Dedifferentiated amniotic fluid mesenchymal stem cell (primary cell): ENCODE measurements around the gene USP37.
A peak's percentile ranks its signal among the peaks of the same experiment; 100 is the strongest.

Source experiments
- DNase-seq: peaks from one replicate; pipeline ENCODE4 v3.0.0-alpha.2; 2016; ENCODE audit errors: extremely low spot score

USP37 gene

DNA sequence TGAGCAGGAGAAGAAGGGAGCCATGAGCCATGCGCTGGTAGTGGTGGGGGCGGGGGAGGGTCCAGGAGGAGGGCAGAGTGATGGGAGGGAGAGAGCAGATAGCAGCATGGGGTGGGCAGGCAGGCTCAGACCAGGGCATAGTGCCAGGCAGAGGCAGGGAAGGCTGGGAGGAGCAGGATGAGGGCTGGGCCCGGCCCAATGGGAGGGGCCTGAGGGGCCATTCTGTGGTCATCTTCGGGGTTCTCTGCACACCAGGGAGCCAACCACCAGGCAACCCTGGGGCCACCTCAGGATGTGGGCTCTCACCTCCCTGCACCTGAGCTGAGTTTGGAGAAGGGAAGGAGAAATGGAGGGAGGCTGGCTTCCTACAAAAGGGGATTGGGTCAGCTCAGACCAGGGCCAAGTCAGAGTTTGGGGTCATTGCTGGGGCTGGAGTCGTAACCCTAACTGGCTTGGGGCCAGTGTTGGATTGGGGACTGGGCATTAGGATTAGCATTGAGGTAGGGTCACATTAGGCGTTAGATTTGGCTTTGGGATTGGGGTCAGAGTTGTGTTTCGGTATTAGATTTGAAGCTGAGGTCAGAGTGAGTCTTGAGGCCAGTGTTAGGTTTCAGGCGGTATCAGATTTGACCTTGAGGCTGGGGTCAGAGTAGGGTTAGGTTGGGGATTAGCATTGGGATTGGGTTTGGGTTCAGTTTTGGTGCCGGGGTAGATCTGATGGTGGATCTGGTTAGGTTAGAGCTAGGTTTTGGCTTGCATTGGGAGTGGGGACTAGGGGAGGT, 138.0 kb downstream of the USP37 start:
- no peak for DNase-seq

- DNase-seq, result no peak
Observed at GRCh38 chr2:218428846-218429558, 139.1 kb downstream of the USP37 start.

GRCh38 chr2:218427741-218428140, 140.4 kb downstream of the USP37 start:
- DNase-seq, result no peak

DNA sequence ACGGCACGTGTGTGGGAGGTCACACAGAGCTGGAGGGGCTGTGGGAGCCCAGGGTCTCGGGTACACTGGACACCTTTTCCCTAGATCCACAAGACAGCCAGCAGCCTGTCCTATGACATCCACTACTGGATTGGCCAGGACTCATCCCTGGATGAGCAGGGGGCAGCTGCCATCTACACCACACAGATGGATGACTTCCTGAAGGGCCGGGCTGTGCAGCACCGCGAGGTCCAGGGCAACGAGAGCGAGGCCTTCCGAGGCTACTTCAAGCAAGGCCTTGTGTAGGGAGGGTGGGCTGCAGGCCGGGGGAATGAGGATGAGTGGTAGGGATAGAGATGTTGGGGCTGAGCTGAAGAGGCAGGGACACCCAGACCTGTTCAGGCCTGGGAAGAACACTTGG, 142.6 kb downstream of the USP37 start:
- no peak for DNase-seq

- no peak for DNase-seq
Observed at GRCh38 chr2:218423584-218423983, 144.6 kb downstream of the USP37 start.

DNA sequence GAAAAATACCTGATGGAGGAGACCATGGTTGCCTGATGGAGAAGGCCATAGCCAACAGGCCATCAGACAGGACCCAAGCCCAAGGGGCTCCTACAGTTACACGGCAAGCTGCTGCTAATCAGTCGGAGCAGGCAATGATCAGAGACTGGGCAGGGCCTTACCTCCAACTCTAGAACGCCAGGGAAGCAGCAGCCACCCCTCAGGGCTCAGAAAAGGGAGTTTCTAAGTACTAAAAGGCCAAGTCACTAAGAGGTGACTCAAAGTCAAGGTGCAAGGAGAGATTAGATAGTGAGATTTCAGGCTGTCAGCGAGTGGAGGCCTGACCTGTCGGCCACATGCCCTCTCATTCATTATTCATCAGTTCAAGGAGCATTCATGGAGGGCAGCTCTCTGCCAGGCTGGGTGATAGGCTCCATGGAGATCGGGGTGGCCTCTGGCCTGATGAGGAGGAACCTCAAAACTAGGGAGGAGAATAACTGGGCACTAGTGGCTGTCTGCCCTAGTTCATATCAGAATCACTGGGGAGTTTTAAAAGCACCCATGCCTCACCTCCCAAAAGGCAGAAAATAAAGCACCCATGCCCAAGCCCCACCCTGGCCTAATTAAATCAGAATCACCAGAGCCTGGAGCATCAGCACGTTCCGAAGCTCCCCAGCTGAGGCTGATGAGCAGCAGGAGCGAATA, 145.6 kb downstream of the USP37 start:
- DNase-seq, result no peak

DNA sequence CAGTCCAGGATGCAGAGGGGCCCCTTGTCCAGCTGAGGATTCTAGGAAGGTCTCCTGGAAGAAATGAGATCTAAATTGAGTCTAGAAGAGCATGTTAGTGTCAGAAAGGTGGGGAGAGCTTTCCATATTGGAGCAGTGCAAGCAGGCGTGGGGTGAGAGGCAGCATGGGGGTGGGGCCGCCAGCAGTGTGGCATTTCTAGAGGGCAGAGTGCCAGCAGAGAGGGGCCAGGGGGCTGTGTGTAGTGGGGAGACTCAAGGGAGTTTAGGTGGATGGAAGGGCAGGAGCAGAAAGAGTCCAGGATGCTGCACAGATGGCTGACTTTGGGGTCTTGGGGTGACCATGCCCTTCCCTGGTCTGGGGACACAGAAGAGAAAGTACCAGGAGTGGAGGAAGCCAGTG, 147.1 kb downstream of the USP37 start:
- no peak for DNase-seq

DNA sequence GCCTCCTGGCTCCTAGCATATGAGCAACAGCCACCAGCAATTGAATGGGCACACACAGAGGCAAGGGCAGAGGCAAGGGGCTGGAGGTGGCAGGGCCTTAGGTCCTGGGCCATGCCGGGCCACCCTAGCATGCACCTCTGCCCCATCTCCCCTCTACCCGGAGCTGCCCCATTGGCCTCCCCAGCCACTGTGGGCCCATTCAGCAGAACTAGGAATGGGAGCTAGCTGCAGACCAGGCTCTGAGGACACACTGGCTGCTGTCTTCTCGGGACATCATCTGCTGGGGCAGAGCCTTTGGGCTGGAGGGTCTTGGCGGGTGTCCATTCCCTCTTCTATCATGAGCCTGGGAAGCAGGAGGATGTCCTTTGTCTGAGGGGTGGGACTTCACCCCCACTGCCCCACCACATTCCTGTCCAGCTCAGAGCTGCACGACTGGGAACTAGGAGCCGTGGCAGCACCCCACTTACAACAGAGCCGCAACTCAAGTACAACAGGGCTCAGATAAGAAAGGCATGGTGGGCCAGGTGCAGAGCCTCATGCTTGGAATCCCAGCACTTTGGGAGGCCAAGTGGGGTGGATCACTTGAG, 148.4 kb downstream of the USP37 start:
- DNase-seq, result no peak

DNA sequence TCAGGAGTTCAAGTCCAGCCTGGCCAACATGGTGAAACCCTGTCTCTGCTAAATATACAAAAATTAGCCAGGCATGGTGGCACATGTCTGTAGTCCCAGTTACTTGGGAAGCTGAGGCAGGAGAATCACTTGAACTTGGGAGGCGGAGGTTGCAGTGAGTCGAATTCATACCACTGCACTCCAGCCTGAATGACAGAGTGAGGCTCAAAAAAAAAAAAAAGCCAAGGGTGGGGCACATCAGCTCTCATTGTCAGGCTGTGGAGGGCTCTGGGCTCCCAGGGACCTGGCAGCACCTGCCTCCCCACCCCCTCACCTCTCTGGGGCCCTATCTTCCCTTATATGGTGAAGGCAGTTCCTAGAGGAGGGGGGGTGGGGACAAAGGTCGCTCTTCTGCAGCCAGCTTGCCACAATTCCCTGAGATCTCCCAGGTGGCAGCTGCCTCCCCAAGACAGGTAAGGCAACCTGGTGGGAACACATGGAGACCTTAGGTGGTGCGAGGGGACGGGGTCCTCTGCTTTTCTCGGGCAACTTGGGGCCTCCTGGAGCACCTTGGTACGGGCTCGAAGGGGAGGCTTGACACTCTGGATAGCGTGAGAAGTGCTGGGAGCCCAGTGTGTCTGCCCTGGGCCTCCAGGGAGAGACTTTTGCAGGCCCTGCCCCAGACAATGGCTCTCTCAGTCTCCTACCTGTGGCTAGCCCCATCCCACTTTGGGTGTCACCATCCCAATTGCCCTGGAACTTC, 149.3 kb downstream of the USP37 start, which contains the start of gene VIL1:
TSS of gene VIL1 (plus strand) at position 407 of the 742 bp plus-strand sequence. CDS start 4,656 bp downstream, outside the sequence.
- DNase-seq, result no peak

- DNase-seq, result no peak
Observed at GRCh38 chr2:218418321-218418716, 149.8 kb downstream of the USP37 start.

- no peak for DNase-seq
Observed at GRCh38 chr2:218407717-218408116, 160.4 kb downstream of the USP37 start.

DNA sequence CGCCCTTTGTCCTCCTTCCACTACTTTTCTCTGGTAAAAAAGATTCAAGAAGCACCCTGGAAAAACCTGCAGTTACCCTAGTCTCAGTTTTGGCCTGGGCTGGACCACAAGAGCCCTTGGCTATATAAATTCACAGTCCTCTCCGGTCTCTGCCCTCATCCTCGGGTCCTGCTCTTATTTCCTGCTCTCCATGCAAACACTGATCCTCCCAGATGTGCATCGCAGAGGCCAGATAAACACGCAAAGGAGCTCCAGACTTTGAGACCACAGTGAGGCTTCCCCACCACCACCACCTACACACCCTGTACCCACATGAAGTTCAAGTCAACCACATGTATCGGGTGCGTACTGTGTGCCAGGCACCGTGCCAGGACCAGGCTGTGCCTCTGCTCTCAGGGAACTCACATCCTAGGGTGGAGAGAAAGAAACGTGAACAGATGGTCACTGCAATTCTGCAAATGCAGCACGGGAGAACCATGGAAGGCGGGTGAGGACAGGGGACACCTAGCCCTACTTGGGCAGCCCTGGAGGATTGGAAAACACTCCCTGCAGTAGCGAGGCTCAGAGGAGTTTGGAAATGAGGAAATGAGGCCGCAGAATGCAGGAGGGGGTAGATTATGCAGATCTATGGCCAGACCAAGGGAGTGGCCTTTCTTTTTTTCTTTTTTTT, 161.1 kb downstream of the USP37 start:
- peak; percentile 33 for DNase-seq

- DNase-seq, result peak; percentile 93
Observed at GRCh38 chr2:218406209-218406948, 161.8 kb downstream of the USP37 start.

DNA sequence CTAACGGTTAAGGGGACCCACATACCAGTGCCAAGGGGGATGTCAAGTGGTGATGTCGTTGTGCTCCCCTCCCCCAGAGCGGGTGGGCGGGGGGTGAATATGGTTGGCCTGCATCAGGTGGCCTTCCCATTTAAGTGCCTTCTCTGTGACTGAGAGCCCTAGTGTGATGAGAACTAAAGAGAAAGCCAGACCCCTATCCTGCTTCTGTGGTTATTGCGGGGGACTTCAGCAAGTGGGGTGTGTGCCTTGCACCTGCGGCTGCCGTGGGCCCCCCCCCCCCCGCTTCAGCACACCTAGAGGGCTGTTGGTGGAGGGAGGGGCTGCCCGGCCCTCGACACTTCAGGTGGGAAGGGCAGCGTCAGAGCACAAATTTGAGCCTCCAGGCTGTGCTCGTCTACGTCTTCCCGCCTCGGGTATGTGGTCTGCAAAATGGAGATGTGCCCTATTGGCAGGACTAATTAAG, 162.4 kb downstream of the USP37 start:
- DNase-seq, result no peak

DNA sequence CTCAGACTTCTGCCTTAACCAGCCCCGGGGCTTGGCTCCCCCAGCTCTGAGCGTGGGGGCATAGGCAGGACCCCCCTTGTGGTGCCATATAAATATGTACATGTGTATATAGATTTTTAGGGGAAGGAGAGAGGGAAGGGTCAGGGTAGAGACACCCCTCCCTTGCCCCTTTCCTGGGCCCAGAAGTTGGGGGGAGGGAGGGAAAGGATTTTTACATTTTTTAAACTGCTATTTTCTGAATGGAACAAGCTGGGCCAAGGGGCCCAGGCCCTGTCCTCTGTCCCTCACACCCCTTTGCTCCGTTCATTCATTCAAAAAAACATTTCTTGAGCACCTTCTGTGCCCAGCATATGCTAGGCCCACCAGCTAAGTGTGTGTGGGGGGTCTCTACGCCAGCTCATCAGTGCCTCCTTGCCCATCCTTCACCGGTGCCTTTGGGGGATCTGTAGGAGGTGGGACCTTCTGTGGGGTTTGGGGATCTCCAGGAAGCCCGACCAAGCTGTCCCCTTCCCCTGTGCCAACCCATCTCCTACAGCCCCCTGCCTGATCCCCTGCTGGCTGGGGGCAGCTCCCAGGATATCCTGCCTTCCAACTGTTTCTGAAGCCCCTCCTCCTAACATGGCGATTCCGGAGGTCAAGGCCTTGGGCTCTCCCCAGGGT, 162.9 kb downstream of the USP37 start:
- DNase-seq, result no peak

DNA sequence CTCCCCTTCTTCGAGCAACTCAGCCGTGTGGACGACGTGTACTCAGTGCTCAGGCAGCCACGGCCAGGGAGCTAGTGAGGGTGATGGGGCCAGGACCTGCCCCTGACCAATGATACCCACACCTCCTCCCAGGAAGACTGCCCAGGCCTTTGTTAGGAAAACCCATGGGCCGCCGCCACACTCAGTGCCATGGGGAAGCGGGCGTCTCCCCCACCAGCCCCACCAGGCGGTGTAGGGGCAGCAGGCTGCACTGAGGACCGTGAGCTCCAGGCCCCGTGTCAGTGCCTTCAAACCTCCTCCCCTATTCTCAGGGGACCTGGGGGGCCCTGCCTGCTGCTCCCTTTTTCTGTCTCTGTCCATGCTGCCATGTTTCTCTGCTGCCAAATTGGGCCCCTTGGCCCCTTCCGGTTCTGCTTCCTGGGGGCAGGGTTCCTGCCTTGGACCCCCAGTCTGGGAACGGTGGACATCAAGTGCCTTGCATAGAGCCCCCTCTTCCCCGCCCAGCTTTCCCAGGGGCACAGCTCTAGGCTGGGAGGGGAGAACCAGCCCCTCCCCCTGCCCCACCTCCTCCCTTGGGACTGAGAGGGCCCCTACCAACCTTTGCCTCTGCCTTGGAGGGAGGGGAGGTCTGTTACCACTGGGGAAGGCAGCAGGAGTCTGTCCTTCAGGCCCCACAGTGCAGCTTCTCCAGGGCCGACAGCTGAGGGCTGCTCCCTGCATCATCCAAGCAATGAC, 163.6 kb downstream of the USP37 start:
- no peak for DNase-seq

DNA sequence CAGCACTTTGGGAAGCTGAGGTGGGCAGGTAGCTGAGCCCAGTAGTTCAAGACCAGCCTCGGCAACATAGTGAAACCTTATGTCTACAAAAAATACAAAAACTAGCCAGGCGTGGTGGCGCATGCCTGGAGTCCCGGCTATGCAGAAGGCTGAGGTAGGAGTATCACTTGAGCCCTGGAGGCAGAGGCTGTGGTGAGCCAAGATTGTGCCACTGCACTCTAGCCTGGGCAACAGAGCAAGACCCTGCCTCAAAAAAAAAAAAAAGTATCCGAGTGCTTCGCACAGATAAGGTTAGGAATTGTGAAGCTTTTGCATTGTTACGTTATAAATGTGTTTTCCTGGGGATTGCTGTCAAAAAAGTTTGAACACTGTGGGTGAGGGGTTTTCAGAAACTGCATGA, 164.3 kb downstream of the USP37 start:
- no peak for DNase-seq

- DNase-seq, result no peak
Observed at GRCh38 chr2:218402911-218403411, 165.2 kb downstream of the USP37 start.

DNA sequence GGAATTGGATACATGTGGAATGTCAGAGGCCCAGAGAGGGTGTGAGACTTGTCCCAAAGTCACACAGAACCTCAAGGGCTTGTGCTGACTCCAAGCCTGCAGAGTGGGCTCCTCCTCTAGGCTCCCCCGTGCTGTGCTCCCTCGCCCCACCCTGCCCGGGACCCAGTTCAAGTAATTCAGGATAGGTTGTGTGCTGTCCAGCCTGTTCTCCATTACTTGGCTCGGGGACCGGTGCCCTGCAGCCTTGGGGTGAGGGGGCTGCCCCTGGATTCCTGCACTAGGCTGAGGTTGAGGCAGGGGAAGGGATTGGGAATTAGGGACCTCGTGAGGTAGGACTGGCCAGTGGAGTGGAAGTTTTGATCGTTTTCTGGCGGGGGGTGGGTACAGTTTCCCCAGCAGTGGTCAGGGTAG, 165.7 kb downstream of the USP37 start:
- no peak for DNase-seq
